GM12878 (cell line): ENCODE results near the gene MPHOSPH6. TPM values are rescaled to one million over a fixed set of nuclear protein-coding genes. Genes with fewer than 3 reads are reported as not detected.

Experiments
- ATAC-seq: fragments of 200-7000 bp; cut with Tn5 transposase; 3 replicates; pipeline ENCODE4 v1.9.1; 2020; ENCODE audit warnings: mild to moderate bottlenecking, moderate library complexity
- BruUV-seq: library from RNA; stranded (reverse); fragments of 400-500 nt; replicated peaks from 2 replicates; lab custom pipeline; 2021; lab: Mats Ljungman, UMichigan
- CTCF ChIA-PET: fragments of 300-600 bp; sonication (Branson Sonifier 250); formaldehyde crosslinking; extraction: SDS; loops from one replicate; lab custom pipeline; 2021; ENCODE audit warnings: inconsistent platforms; lab: Yijun Ruan, JAX
- POLR2A ChIA-PET: fragments of 350-600 bp; formaldehyde crosslinking; extraction: SDS; loops from one replicate; lab custom pipeline; 2021; ENCODE audit warnings: inconsistent platforms; lab: Charles Lee
- RAD21 ChIA-PET: fragments of 300-600 bp; sonication (Branson Sonifier 250); formaldehyde crosslinking; loops from one replicate; lab custom pipeline; 2023; ENCODE audit warnings: antibody characterized with exemption; ENCODE audit not compliant: unreplicated experiment; lab: Charles Lee
- SMC1A ChIA-PET: fragments of 300-600 bp; sonication (Branson Sonifier 250); formaldehyde crosslinking; loops from one replicate; lab custom pipeline; 2023; ENCODE audit not compliant: unreplicated experiment, uncharacterized antibody; lab: Charles Lee
- DNase-seq: peaks from one replicate; pipeline ENCODE4 v3.0.0-alpha.2; 2011; ENCODE audit warnings: low read depth, low spot score
- FAIRE-seq: peaks from 3 replicates; lab custom pipeline; 2011; peaks lifted over from hg19 to GRCh38; lab: Jason Lieb, UNC
- H2AFZ ChIP-seq: 2 replicates; pipeline ENCODE4 v1.6.0; 2011; ENCODE audit warnings: low read depth, low read length, control low read depth; ENCODE audit not compliant: control insufficient read depth
- H3K27ac ChIP-seq: 2 replicates; pipeline ENCODE4 v1.5.1; 2011; ENCODE audit warnings: control low read depth; ENCODE audit not compliant: control insufficient read depth, insufficient read depth
- H3K27me3 ChIP-seq, 2 experiments: replicated peaks in 1 of 2; 2 replicates each; pipeline versions ENCODE4 v1.6.0 to v1.6.1; 2011; ENCODE audit warnings: low read length in 1 of 2; ENCODE audit not compliant: control insufficient read depth in 2 of 2, insufficient read depth in 2 of 2
- H3K36me3 ChIP-seq, 2 experiments: 2 replicates each; pipeline ENCODE4 v1.5.1; 2011; ENCODE audit warnings: low read length in 1 of 2; ENCODE audit not compliant: control insufficient read depth in 2 of 2, insufficient read depth in 2 of 2
- H3K4me1 ChIP-seq: 2 replicates; pipeline ENCODE4 v1.6.1; 2011; ENCODE audit warnings: mild to moderate bottlenecking, low read length, moderate library complexity, mixed read lengths; ENCODE audit not compliant: control insufficient read depth, insufficient read depth
- H3K4me2 ChIP-seq: 2 replicates; pipeline ENCODE4 v1.6.0; 2011; ENCODE audit warnings: control low read depth; ENCODE audit not compliant: control insufficient read depth, insufficient read depth
- H3K4me3 ChIP-seq: fragments of 200-600 bp; sonication (generic); 2 replicates; pipeline ENCODE4 v1.5.1; 2016
- H3K79me2 ChIP-seq: 2 replicates; pipeline ENCODE4 v1.6.0; 2011; ENCODE audit warnings: low read length; ENCODE audit not compliant: control insufficient read depth, insufficient read depth
- H3K9ac ChIP-seq: 2 replicates; pipeline ENCODE4 v1.8.0; 2011; ENCODE audit warnings: low read length, control low read depth, mixed read lengths; ENCODE audit not compliant: control insufficient read depth, insufficient read depth
- H3K9me3 ChIP-seq: replicated peaks from 3 replicates; pipeline ENCODE4 v1.5.1; 2011; ENCODE audit warnings: mild to moderate bottlenecking, low read length; ENCODE audit not compliant: control insufficient read depth, insufficient read depth
- H4K20me1 ChIP-seq: 2 replicates; pipeline ENCODE4 v1.6.0; 2011; ENCODE audit not compliant: control insufficient read depth, insufficient read depth
- CBX5 ChIP-seq: sonication (generic); IDR thresholded peaks from 2 replicates; pipeline ENCODE4 v1.6.1; 2016; ENCODE audit warnings: low read depth, moderate library complexity, mild to moderate bottlenecking, inconsistent platforms
- ETV6 ChIP-seq, 2 experiments: fragments of 450-650 bp in 1 of 2; IDR thresholded peaks in 1 of 2; conservative IDR thresholded peaks in 1 of 2; 2 replicates each; pipeline ENCODE4 v1.6.1; 2014; ENCODE audit warnings: antibody characterized with exemption in 1 of 2, borderline replicate concordance in 1 of 2, low read depth in 1 of 2, mild to moderate bottlenecking in 1 of 2, moderate library complexity in 1 of 2
- KDM1A ChIP-seq: fragments of 200-600 bp; sonication (generic); IDR thresholded peaks from 2 replicates; pipeline ENCODE4 v1.6.1; 2016; ENCODE audit warnings: borderline replicate concordance
- MEF2A ChIP-seq: IDR thresholded peaks from 2 replicates; pipeline ENCODE4 v1.6.1; 2011; ENCODE audit warnings: low read depth, mild to moderate bottlenecking, low read length, moderate library complexity; ENCODE audit not compliant: insufficient read depth
- RBBP5 ChIP-seq: fragments of 200-600 bp; sonication (generic); conservative IDR thresholded peaks from 2 replicates; pipeline ENCODE4 v1.6.1; 2016
- ZBED1 ChIP-seq: IDR thresholded peaks from 2 replicates; pipeline ENCODE4 v1.6.1; 2016; ENCODE audit warnings: borderline replicate concordance
- ZSCAN29 ChIP-seq: fragments of 450-650 bp; IDR thresholded peaks from 2 replicates; pipeline ENCODE4 v1.6.1; 2017; ENCODE audit warnings: mild to moderate bottlenecking, moderate library complexity
- WGBS: methylation state at CpG from one replicate; pipeline ENCODE4 v1.1.6; 2016; ENCODE audit warnings: low lambda C conversion rate; ENCODE audit not compliant: insufficient replicate concordance, insufficient coverage; ENCODE audit errors: missing lambda C conversion rate; 5-methylcytosine and 5-hydroxymethylcytosine counted together
- in situ Hi-C: fragments of 300-500 bp; cut with MboI; formaldehyde crosslinking; loops from 9 replicates; pipeline ENCODE4 v1.14.3; 2018; ENCODE audit warnings: mixed read lengths
- intact Hi-C: fragments of 100-400 bp; cut with micrococcal nuclease; formaldehyde crosslinking; loops from one replicate; pipeline ENCODE4 v1.14.2; 2022; ENCODE audit not compliant: unreplicated experiment
- polyA plus RNA-seq, 11 experiments: library from polyadenylated mRNA; depleted of rRNA in 4 of 11; unstranded in 6 of 11; stranded (reverse) in 5 of 11; fragments of >200 nt; fragmentation: Nextera tagmentation in 4 of 11; fragmentation: Illumina TruSeq in 1 of 11; extraction: Ambion mirVana in 4 of 11; extraction: Trizol in 1 of 11; gene quantifications; 1 replicate in 1 of 11; 2 replicates in 10 of 11; pipeline versions ENCODE4 v1.2.1 to v1.2.3, GENCODE V29; 2011 to 2016; ENCODE audit warnings: inconsistent platforms in 2 of 11, missing spikeins in 2 of 11, low read depth in 1 of 11
- total RNA-seq, 4 experiments: library from RNA; depleted of rRNA in 3 of 4; stranded (reverse); fragments of >200 nt in 3 of 4; fragmentation: Illumina TruSeq in 1 of 4; extraction: Trizol in 1 of 4; gene quantifications; 2 replicates each; pipeline versions ENCODE4 v1.2.1 to v1.2.3, GENCODE V29; 2013 to 2021
- TF ChIP-seq, protein P1 (sequence below): fragments of 450-650 bp; IDR thresholded peaks from 2 replicates; pipeline ENCODE4 v1.6.1; 2017; ENCODE audit warnings: mild to moderate bottlenecking, low read depth, inconsistent platforms; ENCODE audit not compliant: poor library complexity, severe bottlenecking
- TF ChIP-seq, protein P2 (sequence below): fragments of 450-650 bp; IDR thresholded peaks from 2 replicates; pipeline ENCODE4 v1.6.1; 2017; ENCODE audit warnings: antibody characterized with exemption, mild to moderate bottlenecking, moderate library complexity
- TF ChIP-seq, protein P3 (sequence below): fragments of 450-650 bp; IDR thresholded peaks from 2 replicates; pipeline ENCODE4 v1.6.1; 2017; ENCODE audit warnings: borderline replicate concordance
- TF ChIP-seq, protein P4 (sequence below): fragments of 450-650 bp; IDR thresholded peaks from 2 replicates; pipeline ENCODE4 v1.6.1; 2018; ENCODE audit warnings: mild to moderate bottlenecking, low read depth, moderate library complexity; ENCODE audit not compliant: partially characterized antibody

MPHOSPH6 gene
- total and polyA plus RNA-seq, 10 of the 15 experiments (the other 5 are each of a cell fraction or from before 2014, with no cell fraction given), result 8.9 to 39.6 (median 19.8) TPM

DNA sequence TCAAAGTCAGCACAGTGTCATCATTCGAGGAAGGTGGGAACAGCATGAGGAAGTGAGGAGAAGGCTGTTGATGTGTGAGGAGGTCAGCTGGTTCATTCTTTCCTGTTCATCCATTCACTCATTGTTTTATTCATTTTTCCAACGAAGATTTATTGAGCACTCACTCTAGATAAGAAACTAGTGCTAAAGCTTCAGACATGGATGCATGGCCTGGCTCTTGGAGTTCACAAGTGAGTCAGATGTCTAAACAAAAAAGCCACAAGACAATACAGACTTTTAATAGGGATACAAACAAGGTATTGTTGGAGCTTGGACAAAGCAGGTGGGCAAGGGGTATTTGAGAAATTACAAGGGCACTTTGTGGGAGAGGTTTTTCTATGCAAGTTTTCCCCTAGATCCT lies 31.3 kb upstream of the MPHOSPH6 start (continued):
- TF ChIP-seq, protein P1, sequence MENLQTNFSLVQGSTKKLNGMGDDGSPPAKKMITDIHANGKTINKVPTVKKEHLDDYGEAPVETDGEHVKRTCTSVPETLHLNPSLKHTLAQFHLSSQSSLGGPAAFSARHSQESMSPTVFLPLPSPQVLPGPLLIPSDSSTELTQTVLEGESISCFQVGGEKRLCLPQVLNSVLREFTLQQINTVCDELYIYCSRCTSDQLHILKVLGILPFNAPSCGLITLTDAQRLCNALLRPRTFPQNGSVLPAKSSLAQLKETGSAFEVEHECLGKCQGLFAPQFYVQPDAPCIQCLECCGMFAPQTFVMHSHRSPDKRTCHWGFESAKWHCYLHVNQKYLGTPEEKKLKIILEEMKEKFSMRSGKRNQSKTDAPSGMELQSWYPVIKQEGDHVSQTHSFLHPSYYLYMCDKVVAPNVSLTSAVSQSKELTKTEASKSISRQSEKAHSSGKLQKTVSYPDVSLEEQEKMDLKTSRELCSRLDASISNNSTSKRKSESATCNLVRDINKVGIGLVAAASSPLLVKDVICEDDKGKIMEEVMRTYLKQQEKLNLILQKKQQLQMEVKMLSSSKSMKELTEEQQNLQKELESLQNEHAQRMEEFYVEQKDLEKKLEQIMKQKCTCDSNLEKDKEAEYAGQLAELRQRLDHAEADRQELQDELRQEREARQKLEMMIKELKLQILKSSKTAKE, result no peak

DNA sequence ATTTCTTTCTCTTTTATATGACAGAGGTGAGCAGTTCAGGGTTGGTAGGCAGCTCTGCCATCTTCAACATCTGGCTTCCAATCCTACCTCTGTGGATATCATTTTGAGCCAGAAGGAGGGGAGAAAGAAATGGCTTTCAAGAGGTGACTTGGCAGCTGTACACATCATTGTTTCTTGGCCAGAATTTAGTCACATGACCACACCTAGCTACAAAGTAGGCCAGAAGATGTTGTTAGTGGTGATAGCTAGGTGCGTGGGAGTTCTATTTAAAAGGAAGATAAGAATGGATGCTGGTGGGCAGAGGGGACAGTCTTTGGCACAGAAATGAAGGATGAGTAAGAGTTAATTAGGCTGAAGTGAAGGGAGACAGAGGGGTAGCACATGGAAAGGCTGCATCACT lies 29.2 kb upstream of the MPHOSPH6 start:
- intact Hi-C loops, result no loop called here
- FAIRE-seq, result no peak

More for the DNA sequence above, 29.2 kb upstream of the MPHOSPH6 start:
- RAD21 ChIA-PET, result no interaction called here
- BruUV-seq, result no TSS peak
- no peaks in the 10 kb centered on the region for H4K20me1 ChIP-seq
- ATAC-seq, result no peak
- in situ Hi-C loops, result no loop called here
- no peak overlapping the region for H3K9ac ChIP-seq
- DNase-seq, result no peak
- SMC1A ChIA-PET, result interaction anchor here (0.6 kb wide), 1 partner anchor 1221 kb away, joined by 3 read pairs; no protein-coding TSS in a partner anchor
- CTCF ChIA-PET, result no interaction called here
- TF ChIP-seq MEF2A (no peak), KDM1A (no peak), ZSCAN29 (no peak), RBBP5 (no peak), ETV6 (conservative IDR thresholded peaks at IDR 0.05 in 1 of 2, IDR thresholded peaks at IDR 0.05 in 1 of 2; ENCODE audit: borderline replicate concordance in 1 of 2, low read depth in 1 of 2) (no peak), ZBED1 (no peak), CBX5 (no peak)
- TF ChIP-seq, protein P2, sequence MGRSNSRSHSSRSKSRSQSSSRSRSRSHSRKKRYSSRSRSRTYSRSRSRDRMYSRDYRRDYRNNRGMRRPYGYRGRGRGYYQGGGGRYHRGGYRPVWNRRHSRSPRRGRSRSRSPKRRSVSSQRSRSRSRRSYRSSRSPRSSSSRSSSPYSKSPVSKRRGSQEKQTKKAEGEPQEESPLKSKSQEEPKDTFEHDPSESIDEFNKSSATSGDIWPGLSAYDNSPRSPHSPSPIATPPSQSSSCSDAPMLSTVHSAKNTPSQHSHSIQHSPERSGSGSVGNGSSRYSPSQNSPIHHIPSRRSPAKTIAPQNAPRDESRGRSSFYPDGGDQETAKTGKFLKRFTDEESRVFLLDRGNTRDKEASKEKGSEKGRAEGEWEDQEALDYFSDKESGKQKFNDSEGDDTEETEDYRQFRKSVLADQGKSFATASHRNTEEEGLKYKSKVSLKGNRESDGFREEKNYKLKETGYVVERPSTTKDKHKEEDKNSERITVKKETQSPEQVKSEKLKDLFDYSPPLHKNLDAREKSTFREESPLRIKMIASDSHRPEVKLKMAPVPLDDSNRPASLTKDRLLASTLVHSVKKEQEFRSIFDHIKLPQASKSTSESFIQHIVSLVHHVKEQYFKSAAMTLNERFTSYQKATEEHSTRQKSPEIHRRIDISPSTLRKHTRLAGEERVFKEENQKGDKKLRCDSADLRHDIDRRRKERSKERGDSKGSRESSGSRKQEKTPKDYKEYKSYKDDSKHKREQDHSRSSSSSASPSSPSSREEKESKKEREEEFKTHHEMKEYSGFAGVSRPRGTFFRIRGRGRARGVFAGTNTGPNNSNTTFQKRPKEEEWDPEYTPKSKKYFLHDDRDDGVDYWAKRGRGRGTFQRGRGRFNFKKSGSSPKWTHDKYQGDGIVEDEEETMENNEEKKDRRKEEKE, result no peak
- TF ChIP-seq, protein P3, sequence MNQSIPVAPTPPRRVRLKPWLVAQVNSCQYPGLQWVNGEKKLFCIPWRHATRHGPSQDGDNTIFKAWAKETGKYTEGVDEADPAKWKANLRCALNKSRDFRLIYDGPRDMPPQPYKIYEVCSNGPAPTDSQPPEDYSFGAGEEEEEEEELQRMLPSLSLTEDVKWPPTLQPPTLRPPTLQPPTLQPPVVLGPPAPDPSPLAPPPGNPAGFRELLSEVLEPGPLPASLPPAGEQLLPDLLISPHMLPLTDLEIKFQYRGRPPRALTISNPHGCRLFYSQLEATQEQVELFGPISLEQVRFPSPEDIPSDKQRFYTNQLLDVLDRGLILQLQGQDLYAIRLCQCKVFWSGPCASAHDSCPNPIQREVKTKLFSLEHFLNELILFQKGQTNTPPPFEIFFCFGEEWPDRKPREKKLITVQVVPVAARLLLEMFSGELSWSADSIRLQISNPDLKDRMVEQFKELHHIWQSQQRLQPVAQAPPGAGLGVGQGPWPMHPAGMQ, result no peak
- TF ChIP-seq, protein P4, sequence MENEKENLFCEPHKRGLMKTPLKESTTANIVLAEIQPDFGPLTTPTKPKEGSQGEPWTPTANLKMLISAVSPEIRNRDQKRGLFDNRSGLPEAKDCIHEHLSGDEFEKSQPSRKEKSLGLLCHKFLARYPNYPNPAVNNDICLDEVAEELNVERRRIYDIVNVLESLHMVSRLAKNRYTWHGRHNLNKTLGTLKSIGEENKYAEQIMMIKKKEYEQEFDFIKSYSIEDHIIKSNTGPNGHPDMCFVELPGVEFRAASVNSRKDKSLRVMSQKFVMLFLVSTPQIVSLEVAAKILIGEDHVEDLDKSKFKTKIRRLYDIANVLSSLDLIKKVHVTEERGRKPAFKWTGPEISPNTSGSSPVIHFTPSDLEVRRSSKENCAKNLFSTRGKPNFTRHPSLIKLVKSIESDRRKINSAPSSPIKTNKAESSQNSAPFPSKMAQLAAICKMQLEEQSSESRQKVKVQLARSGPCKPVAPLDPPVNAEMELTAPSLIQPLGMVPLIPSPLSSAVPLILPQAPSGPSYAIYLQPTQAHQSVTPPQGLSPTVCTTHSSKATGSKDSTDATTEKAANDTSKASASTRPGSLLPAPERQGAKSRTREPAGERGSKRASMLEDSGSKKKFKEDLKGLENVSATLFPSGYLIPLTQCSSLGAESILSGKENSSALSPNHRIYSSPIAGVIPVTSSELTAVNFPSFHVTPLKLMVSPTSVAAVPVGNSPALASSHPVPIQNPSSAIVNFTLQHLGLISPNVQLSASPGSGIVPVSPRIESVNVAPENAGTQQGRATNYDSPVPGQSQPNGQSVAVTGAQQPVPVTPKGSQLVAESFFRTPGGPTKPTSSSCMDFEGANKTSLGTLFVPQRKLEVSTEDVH, result no peak
- H3K79me2 ChIP-seq, result no peaks in the 10 kb centered on the region
- no peaks in the 10 kb centered on the region for H3K36me3 ChIP-seq
- no peak overlapping the region for H3K4me3 ChIP-seq
- no peaks in the 10 kb centered on the region for H3K4me1 ChIP-seq
- no peaks in the 10 kb centered on the region; a peak in 1 of 4 replicates for H3K27me3 ChIP-seq
- H3K4me2 ChIP-seq, result no peak overlapping the region
- H3K27ac ChIP-seq, result no peak overlapping the region
- no peak overlapping the region for H2AFZ ChIP-seq
- no peaks in the 10 kb centered on the region for H3K9me3 ChIP-seq
- 84% methylated on average over 1 of the region's 1 CpG for WGBS
- POLR2A ChIA-PET, result no interaction called here
